D721Med (cell line): ENCODE data around the gene RTN1.

Source experiments
- DNase-seq: peaks from one replicate; pipeline ENCODE4 v3.0.0; 2011; ENCODE audit warnings: low spot score; ENCODE audit not compliant: insufficient read length
- FAIRE-seq: peaks from 2 replicates; lab custom pipeline; 2011; peaks lifted over from hg19 to GRCh38; lab: Jason Lieb, UNC
- CTCF ChIP-seq: IDR thresholded peaks from 2 replicates; pipeline ENCODE4 v1.5.1; 2012; ENCODE audit warnings: mild to moderate bottlenecking, control low read depth; ENCODE audit not compliant: insufficient read depth; ENCODE audit errors: missing control alignments

RTN1 gene

DNA sequence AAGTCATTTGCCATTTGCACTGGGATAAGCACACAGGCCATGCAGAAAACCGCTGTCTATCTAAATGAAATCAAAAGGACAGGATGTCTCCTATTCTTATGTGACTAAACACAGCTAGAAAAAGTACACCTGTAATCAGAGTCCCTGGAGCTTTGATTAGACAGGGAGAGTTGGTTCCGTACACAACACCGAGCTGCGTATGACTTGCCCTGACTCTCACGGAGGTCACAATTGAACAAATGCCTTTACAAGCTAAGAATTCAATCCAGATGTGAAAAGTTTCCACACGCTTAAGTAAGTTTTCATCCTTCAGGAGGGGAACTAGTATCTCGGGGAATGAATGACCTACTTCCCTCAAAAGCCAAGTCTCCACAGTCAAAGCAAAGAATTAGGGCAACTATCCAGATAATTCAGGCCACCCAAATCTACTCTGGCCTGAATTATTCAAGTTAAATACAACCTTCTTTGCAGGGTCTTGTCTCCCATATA, 67.5 kb downstream of the RTN1 start:
- no peak for DNase-seq
- TF ChIP-seq CTCF = no peak
- no peak for FAIRE-seq

DNA sequence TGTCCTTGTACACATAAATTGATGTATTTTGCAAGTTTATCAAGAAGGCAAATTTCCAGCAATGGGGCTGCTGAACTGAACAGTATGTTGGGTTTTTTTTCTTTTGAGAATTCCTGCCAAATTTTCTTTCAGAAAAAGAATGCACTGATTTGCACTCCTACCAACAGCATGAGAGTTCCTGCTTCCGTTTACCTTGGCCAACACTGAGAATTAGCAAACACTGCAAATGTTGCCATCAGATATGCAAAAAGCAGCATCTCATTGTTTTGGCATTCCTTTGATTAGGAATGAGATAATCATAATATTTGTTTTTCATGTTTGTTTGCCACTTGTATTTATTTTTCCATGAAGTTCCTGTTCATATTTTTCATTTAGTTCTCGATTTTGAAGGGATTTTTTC, 82.4 kb downstream of the RTN1 start:
- DNase-seq (no peak), FAIRE-seq (no peak)
- TF ChIP-seq CTCF = no peak

- FAIRE-seq = no peak
- no peak for TF ChIP-seq CTCF
Measured at GRCh38 chr14:59787045-59787674, 83.4 kb downstream of the RTN1 start.

GRCh38 chr14:59785629-59786028, 84.9 kb downstream of the RTN1 start:
- no peak for DNase-seq
- TF ChIP-seq CTCF = no peak
- no peak for FAIRE-seq

More at GRCh38 chr14:59787045-59787674, 83.4 kb downstream of the RTN1 start:
- DNase-seq = no peak

GRCh38 chr14:59782760-59783159, 87.8 kb downstream of the RTN1 start:
- no peak for FAIRE-seq
- no peak for TF ChIP-seq CTCF
- DNase-seq = no peak

- TF ChIP-seq CTCF = no peak
- DNase-seq (no peak), FAIRE-seq (no peak)
Measured at GRCh38 chr14:59777006-59777579, 93.5 kb downstream of the RTN1 start.

DNA sequence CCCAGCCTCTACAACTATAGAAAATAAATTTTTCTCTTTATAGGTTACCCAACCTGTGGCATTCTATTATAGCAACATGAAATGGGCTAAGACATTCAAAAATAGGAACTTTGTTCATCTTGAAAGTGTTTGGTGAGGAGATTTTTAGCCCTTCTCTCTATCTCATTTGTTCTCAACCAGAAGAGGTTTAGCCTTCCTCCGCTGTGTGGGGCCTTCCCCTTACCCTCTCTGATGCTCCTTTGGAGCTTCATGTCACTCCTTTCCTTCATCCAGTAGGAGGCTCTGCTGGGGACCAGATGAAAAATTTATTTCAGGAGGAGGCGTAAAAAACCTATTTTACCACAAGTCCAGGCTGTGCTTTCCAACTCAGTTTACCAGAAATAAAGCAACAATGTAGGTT, 94.1 kb downstream of the RTN1 start:
- no peak for TF ChIP-seq CTCF
- FAIRE-seq (no peak), DNase-seq (no peak)
